Activated T-helper 1 cell treated with anti-CD3 and anti-CD28 coated beads, Interleukin-12 subunit alpha, Interleukin-12 subunit beta, Interleukin-2, Interleukin-4 antibody, amounts not matched to agents 30 ng/mL and 10 ng/mL and 1 ng/mL, durations not matched to agents 14 hours and 24 hours and 36 hours (primary cell): Measurements from ENCODE around the gene NPLOC4. TPM values are rescaled to one million over a fixed set of nuclear protein-coding genes. Genes with fewer than 3 reads are reported as not detected.
A peak's percentile ranks its signal among the peaks of the same experiment; 100 is the strongest.

ENCODE experiments used
- DNase-seq: peaks from one replicate; pipeline ENCODE4 v3.0.0; 2021; ENCODE audit warnings: low spot score
- H3K27ac Mint-ChIP-seq: one replicate; pipeline ENCODE4 v1.8.0; 2021; ENCODE audit warnings: mild to moderate bottlenecking, mixed read lengths
- H3K27me3 Mint-ChIP-seq: one replicate; pipeline ENCODE4 v1.8.0; 2022; ENCODE audit warnings: mild to moderate bottlenecking, moderate library complexity, mixed read lengths; ENCODE audit not compliant: insufficient read depth
- H3K36me3 Mint-ChIP-seq: one replicate; pipeline ENCODE4 v1.8.0; 2021; ENCODE audit warnings: low read depth, mixed read lengths
- H3K4me1 Mint-ChIP-seq: one replicate; pipeline ENCODE4 v1.8.0; 2021; ENCODE audit warnings: low read depth, mixed read lengths
- H3K4me3 Mint-ChIP-seq: one replicate; pipeline ENCODE4 v1.8.0; 2021; ENCODE audit warnings: mild to moderate bottlenecking, moderate library complexity, mixed read lengths
- H3K9me3 Mint-ChIP-seq: one replicate; pipeline ENCODE4 v1.8.0; 2021; ENCODE audit warnings: mixed read lengths
- intact Hi-C: fragments of 100-400 bp; cut with micrococcal nuclease; formaldehyde crosslinking; loops from one replicate; pipeline ENCODE4 v1.15.1; 2024
- total RNA-seq: library from RNA; stranded (reverse); gene quantifications from 2 replicates; pipeline ENCODE4 v1.2.3, GENCODE V29; 2022

The NPLOC4 gene
- total RNA-seq, 1 donor from 2014 or later = 138 TPM

DNA sequence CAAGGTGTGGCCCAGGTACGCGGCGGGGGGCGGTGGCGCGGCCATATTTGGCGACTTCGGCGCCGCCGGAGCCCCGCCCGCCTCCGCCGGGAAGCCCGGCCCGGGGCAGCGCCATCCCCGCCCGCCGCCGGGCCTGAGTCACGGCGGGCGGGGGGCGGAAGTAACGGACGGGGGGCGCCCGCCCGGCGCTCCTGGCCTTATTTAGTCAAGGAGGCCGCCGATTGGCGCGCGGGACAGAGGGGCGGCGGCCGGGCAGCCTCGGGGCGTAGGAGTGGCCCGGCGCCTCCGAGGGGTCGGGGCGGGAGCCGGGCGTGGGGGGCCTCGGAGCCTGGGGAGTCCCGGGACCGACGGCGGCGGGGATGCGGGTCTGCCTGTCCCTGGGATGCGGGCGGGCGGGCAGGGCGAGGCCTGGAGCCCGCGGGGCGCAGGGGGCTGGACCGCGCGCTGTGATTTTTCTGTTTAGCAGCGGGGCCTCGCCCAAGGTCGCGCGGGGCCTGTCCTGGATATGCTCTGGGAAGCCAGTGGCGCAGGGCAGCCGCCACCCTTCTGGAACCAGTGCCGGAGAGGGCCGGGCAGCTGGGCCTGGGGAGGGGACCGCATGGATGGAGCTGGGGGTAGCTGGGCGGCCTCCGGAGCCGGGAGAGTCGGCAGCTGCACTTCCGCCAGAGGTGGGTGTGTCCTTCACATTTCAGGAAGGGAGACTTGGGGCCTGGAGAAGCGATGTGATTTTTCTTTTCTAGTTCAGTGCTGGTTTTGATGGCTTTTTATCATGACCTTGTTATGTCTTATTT is 122.0 kb downstream of the NPLOC4 start:
- H3K4me3 Mint-ChIP-seq = peak overlapping the region; percentile 92
- DNase-seq = peak; percentile 77
- peak overlapping the region; percentile 87 for H3K27ac Mint-ChIP-seq
- intact Hi-C loops = loop anchor here (1.0 to 5.0 kb wide), 8 partner anchors 22 to 1718 kb away; partner anchors contain the start of genes ARHGDIA, CBX8, CCDC137 and OXLD1
- no peaks in the 10 kb centered on the region for H3K27me3 Mint-ChIP-seq
- peaks cover 23% of the 10 kb centered on the region for H3K36me3 Mint-ChIP-seq
- peaks cover 14% of the 10 kb centered on the region for H3K4me1 Mint-ChIP-seq
- H3K9me3 Mint-ChIP-seq = no peaks in the 10 kb centered on the region

DNA sequence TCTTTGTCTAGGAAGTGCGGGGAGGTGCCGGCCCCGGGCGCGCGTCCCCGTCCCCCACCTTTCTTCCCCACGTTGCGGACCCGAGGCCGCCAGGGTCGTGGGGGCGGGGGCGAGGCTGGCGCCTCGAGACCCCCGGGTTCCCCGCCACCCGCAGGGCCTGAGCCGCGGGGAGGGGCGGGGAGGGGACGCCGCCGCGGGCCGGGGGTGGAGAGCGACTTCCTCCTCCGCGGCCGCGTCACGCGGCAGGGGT is 122.5 kb downstream of the NPLOC4 start:
- Mint-ChIP-seq H3K27me3 (no peaks in the 10 kb centered on the region), H3K36me3 (peaks cover 28% of the 10 kb centered on the region), H3K9me3 (no peaks in the 10 kb centered on the region), H3K4me3 (peak overlapping the region; percentile 89), H3K27ac (peak overlapping the region; percentile 63), H3K4me1 (peaks cover 19% of the 10 kb centered on the region)
- intact Hi-C loops = loop anchor here (1.0 to 5.0 kb wide), 6 partner anchors 22 to 1717 kb away; partner anchors contain the start of genes ARHGDIA and CBX8
- DNase-seq = no peak

DNA sequence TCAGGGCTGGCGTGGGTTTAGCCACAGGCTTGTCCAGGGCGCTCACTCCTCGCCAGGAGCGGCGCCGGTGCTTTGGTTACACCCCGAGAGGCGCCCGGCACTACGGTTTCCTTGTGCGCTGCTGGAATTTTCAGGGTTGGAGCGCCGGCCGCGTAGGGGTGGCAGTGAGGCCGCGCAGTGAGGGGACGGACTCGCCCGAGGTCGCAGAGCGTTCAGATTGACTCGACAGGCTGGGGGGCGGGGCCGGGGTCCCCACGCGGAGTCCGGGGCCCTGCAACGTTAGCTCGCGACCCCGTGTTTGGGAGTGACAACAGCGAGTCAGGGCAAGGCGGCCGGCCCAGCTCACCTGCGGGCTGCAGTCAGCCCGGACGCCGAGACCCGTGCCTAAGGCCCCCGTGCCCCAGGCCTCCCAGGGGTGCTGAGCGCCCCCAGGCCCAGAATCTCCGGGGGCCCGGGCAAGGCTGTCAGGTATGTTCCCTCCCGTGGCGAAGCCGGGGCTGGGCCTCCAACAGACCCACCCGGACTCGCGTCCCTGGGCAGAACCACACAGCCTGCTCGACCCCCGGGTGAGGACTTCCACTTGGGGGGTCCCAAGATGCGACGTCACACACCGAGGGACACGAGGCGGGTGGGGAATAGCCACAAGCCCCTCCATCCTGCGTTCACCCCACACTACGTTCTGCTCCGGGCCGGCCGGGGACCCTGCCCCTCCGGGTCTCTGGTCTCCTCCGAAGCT is 123.0 kb downstream of the NPLOC4 start:
- intact Hi-C loops = loop anchor here (1.0 to 5.0 kb wide), 8 partner anchors 23 to 1717 kb away; partner anchors contain the start of genes ARHGDIA, BAHCC1 and CBX8
- peaks cover 33% of the 10 kb centered on the region for H3K36me3 Mint-ChIP-seq

DNA sequence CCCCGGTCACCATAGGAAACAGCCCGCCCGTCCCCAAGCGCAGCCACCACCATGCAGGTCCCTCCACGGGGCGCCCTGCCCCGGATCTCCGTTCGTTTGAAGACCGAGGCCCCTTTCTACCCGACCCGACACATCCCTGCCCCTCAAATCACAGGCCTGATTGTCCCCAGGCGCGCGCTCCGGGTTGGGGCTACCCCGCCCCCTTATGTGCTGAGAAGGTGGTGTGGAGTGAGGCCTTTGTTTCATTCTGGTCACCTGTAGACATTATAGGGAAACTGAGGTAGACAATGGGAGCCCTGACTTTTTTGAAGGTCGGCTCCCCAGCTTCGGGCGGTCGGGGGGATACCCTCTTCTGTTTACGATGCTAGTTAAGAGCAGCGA is 123.5 kb downstream of the NPLOC4 start:
- intact Hi-C loops = loop anchor here (2.0 to 5.0 kb wide), 4 partner anchors 119 to 1716 kb away; partner anchors contain the start of genes ARHGDIA, BAHCC1 and CBX8
- Mint-ChIP-seq H3K27me3 (no peaks in the 10 kb centered on the region), H3K27ac (peak overlapping the region; percentile 91), H3K4me1 (peaks cover 27% of the 10 kb centered on the region), H3K4me3 (peak overlapping the region; percentile 89), H3K9me3 (no peaks in the 10 kb centered on the region), H3K36me3 (peaks cover 39% of the 10 kb centered on the region)
- peak; percentile 53 for DNase-seq

More for the DNA sequence above, 123.0 kb downstream of the NPLOC4 start:
- H3K27me3 Mint-ChIP-seq = no peaks in the 10 kb centered on the region
- peak; percentile 28 for DNase-seq
- H3K4me1 Mint-ChIP-seq = peaks cover 24% of the 10 kb centered on the region
- H3K9me3 Mint-ChIP-seq = no peaks in the 10 kb centered on the region
- peak overlapping the region; percentile 89 for H3K4me3 Mint-ChIP-seq
- peak overlapping the region; percentile 91 for H3K27ac Mint-ChIP-seq

DNA sequence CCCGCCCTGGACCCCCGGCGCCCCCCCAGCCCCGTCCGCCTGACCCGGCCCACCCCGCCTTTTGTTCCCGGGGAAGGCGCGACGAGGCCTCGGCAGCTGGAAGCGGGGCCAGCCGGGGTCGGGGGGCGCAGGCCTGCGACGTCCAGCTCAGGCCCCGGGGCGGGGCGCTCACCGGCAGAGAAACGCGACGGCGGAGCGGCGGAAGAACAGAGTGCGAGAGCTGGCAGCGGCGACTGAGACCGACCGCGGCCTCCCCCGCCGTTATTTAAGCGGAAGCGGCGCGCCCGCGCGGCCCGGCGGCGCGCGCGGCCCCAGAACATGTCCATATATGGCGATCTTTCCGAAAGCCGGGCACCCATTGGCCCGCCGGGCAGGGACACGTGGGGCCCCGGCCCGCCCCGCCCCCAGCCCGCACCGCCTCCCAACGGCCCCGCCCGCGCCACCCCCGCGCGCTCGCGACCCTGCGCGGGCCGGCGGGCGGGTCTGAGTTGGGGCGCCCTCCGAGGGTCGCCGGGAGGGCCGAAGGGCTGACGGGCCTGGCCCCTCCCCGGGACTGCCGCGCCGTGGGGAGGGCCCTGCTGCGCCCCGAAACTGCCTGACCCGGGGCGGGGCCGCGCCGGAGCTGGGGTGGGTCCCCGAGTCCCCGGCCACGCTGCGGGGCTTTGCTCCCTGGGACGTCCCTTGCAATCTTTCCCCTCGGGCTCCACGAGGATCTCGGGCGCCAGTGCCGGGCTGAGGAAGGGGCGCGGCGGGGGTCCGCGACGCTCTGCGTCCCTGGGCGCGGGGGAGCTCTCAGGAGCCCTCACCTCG is 124.1 kb downstream of the NPLOC4 start, which contains the start of gene ACTG1:
TSS of gene ACTG1 (minus strand) at position 238 of the 810 bp plus-strand sequence. CDS start 445 bp downstream, outside the sequence.
- H3K9me3 Mint-ChIP-seq = no peaks in the 10 kb centered on the region
- H3K4me1 Mint-ChIP-seq = peaks cover 24% of the 10 kb centered on the region
- peak within 1 kb of the TSS; percentile 100 for H3K4me3 Mint-ChIP-seq
- peaks cover 40% of the 10 kb centered on the region for H3K36me3 Mint-ChIP-seq
- H3K27ac Mint-ChIP-seq = peak within 1 kb of the TSS; percentile 94
- no peaks in the 10 kb centered on the region for H3K27me3 Mint-ChIP-seq
- intact Hi-C loops = loop anchor here (2.0 to 5.0 kb wide), 4 partner anchors 118 to 1715 kb away; partner anchors contain the start of genes ARHGDIA, BAHCC1 and CBX8
- peak; percentile 88 for DNase-seq

DNA sequence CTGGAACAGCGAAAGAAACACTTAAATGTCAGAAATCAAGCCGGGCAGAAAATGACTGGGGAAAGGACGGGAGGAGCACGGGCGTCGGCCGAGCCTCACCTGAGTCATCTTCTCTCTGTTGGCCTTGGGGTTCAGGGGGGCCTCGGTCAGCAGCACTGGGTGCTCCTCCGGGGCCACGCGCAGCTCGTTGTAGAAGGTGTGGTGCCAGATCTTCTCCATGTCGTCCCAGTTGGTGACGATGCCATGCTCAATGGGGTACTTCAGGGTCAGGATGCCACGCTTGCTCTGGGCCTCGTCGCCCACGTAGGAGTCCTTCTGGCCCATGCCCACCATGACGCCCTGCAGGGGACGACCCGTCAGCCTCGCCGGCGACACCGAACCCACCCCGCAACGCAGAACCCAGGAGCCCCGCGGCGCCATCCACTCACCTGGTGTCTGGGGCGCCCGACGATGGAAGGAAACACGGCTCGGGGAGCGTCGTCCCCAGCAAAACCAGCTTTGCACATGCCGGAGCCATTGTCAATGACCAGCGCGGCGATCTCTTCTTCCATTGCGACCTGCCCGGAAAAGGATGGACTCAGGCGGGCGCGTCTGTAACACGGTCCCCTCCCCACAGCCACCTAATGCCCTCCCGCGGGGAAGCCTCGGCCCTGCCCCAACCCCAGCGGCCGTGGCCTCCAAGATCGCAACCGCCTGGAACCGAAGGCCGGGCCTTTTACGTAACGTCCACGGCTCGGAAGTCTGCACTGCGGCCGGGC is 124.9 kb downstream of the NPLOC4 start:
- peak overlapping the region; percentile 100 for H3K4me3 Mint-ChIP-seq
- no peaks in the 10 kb centered on the region for H3K27me3 Mint-ChIP-seq
- peaks cover 28% of the 10 kb centered on the region for H3K4me1 Mint-ChIP-seq
- peaks cover 43% of the 10 kb centered on the region for H3K36me3 Mint-ChIP-seq
- peak overlapping the region; percentile 94 for H3K27ac Mint-ChIP-seq
- no peaks in the 10 kb centered on the region for H3K9me3 Mint-ChIP-seq
- intact Hi-C loops = loop anchor here (2.0 to 5.0 kb wide), 4 partner anchors 117 to 1715 kb away; partner anchors contain the start of genes ARHGDIA, BAHCC1 and CBX8
- DNase-seq = peak; percentile 41

DNA sequence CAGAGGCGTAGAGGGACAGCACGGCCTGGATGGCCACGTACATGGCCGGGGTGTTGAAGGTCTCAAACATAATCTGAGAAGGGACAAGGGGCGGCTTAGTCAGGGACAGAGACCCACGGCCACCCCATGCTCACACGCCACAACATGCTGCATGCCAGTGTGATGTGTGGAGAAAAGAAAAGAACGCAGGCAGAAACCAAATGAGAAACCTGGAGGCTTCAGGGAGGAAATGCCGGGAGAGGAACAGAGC is 125.4 kb downstream of the NPLOC4 start:
- H3K36me3 Mint-ChIP-seq = peaks cover 43% of the 10 kb centered on the region
- intact Hi-C loops = loop anchor here (5.0 kb wide), 2 partner anchors 361 to 1714 kb away; partner anchors contain the start of genes ARHGDIA and CBX8
- peaks cover 28% of the 10 kb centered on the region for H3K4me1 Mint-ChIP-seq
- no peaks in the 10 kb centered on the region for H3K9me3 Mint-ChIP-seq
- DNase-seq = no peak
- peak overlapping the region; percentile 94 for H3K27ac Mint-ChIP-seq
- peak overlapping the region; percentile 100 for H3K4me3 Mint-ChIP-seq
- H3K27me3 Mint-ChIP-seq = no peaks in the 10 kb centered on the region

DNA sequence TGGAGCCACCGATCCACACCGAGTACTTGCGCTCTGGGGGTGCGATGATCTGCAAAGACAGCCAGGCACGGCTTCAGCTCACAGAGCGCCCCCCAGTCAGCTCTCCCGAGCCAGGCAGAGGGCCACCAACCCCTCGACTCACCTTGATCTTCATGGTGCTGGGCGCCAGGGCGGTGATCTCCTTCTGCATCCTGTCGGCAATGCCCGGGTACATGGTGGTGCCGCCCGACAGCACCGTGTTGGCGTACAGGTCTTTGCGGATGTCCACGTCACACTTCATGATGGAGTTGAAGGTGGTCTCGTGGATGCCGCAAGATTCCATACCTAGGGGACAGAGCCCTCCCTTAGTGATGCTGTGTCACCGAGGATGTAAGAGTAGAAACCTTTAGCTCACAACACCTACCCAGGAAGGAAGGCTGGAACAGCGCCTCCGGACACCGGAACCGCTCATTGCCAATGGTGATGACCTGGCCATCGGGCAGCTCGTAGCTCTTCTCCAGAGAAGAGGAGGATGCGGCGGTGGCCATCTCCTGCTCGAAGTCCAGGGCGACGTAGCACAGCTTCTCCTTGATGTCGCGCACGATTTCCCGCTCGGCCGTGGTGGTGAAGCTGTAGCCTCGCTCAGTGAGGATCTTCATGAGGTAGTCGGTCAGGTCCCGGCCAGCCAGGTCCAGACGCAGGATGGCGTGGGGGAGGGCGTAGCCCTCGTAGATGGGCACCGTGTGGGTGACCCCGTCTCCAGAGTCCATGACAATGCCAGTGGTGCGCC is 125.9 kb downstream of the NPLOC4 start:
- Mint-ChIP-seq H3K9me3 (no peaks in the 10 kb centered on the region), H3K27ac (peak overlapping the region; percentile 94), H3K4me1 (peaks cover 28% of the 10 kb centered on the region), H3K36me3 (peaks cover 43% of the 10 kb centered on the region), H3K27me3 (no peaks in the 10 kb centered on the region), H3K4me3 (peak overlapping the region; percentile 100)
- DNase-seq = peak; percentile 30
- intact Hi-C loops = loop anchor here (5.0 kb wide), 2 partner anchors 361 to 1714 kb away; partner anchors contain the start of genes ARHGDIA and CBX8

DNA sequence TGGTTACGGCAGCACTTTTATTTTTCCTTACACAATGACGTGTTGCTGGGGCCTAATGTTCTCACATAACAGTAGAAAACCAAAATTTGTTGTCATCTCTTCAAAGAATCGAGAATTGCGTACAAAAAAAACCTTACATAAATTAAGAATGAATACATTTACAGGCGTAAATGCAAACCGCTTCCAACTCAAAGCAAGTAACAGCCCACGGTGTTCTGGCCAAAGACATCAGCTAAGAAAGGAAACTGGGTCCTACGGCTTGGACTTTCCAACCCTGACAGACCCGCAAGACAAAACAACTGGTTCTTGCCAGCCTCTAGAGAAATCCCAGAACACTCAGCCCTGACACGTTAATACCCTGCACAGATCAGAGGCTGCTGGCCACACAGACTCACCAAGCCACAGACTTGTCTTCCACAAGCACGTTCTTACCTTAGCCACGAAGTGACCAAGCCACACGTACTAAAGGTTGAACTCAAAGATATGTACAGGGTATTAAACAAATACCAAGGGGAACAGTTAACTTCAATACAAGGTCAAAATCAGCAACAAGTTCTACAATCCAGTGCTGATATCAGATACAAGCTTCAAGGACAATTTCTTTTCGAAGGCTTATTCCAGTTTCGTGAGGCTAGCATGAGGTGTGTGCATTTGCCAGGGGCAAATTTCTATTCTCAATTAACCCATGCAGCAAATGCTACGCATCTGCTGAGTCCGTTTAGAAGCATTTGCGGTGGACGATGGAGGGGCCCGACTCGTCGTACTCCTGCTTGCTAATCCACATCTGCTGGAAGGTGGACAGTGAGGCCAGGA is 126.7 kb downstream of the NPLOC4 start:
- H3K4me1 Mint-ChIP-seq = peaks cover 24% of the 10 kb centered on the region
- peak overlapping the region; percentile 100 for H3K4me3 Mint-ChIP-seq
- peak overlapping the region; percentile 94 for H3K27ac Mint-ChIP-seq
- H3K36me3 Mint-ChIP-seq = peaks cover 43% of the 10 kb centered on the region
- no peak for DNase-seq
- no peaks in the 10 kb centered on the region for H3K9me3 Mint-ChIP-seq
- intact Hi-C loops = loop anchor here (2.0 to 5.0 kb wide), 4 partner anchors 23 to 1713 kb away; partner anchors contain the start of genes ARHGDIA and CBX8
- peaks cover 3% of the 10 kb centered on the region for H3K27me3 Mint-ChIP-seq

DNA sequence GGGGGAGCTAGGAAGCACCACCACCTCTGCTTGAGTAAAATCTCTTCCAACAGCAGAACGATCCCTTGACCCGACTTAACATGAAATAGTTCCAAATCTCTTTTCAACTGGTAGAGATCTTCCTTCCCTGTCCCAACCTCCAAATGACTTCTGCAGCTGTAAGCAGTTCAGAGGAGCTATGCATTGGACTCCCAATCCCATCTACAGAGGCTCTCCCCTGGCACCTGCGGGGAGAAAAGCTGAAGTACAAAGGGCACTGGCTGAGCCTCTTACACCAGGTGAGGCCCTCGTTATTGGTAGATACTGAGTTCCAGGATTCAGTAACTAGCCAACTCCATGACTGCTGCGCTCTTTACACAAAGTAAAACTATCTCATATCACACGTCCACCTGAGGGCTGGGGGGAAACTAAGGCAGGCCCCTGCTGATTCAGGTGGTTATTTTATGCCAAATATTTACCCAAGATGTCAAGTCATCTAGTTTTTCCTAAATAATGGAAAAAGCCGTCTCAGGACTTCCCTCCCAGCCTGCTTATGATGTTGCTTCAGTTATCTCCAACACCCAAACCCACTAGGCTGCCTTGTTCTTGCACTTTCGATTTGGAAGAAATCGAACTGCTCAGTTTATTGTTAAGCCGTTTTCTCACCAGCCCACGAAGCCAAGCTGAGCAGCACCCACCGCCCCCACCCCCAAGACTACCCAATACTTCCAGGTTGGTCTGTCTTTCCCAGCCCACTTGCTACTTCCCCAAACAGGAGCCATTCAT is 127.5 kb downstream of the NPLOC4 start:
- intact Hi-C loops = loop anchor here (2.0 kb wide), 2 partner anchors 23 to 107 kb away; no protein-coding TSS in a partner anchor
- H3K36me3 Mint-ChIP-seq = peaks cover 43% of the 10 kb centered on the region
- peaks cover 10% of the 10 kb centered on the region for H3K27me3 Mint-ChIP-seq
- DNase-seq = no peak
- peaks cover 24% of the 10 kb centered on the region for H3K4me1 Mint-ChIP-seq
- peak overlapping the region; percentile 94 for H3K27ac Mint-ChIP-seq
- H3K9me3 Mint-ChIP-seq = no peaks in the 10 kb centered on the region
- peak overlapping the region; percentile 100 for H3K4me3 Mint-ChIP-seq
